SIG-M5 treated with dmso at 0.1 percent for 504 hours (cell line): Measurements from ENCODE around the gene SIRPG.
"Not testable (repeated sequence)": the region's sequence is repeated elsewhere in the genome, so short reads cannot be mapped to it uniquely, and the experiment has no call there.

ENCODE experiments used
- DNase-seq: peaks from one replicate; lab custom pipeline; 2025; ENCODE audit not compliant: unreplicated experiment; lab: John Stamatoyannopoulos, UW

The SIRPG gene

DNA sequence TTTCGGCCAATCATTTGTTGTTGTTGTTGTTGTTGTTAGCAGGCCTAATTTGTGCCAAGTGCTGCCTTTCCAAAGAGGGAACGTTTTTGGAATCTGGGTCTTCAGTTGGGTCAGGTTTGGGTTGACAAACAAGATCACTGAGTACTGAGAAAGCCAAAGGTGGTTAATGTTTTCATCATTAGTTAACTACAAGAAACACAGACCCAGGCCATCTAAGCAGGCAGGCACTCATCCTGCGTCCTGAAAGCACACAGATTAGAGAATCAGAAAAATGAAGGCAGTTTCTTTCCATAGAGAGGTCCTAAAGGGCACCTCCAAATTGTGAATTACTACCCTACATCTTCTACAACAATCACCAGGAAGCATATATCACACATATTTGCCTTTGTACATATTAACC is 15.1 kb upstream of the SIRPG start:
- DNase-seq = no peak

DNA sequence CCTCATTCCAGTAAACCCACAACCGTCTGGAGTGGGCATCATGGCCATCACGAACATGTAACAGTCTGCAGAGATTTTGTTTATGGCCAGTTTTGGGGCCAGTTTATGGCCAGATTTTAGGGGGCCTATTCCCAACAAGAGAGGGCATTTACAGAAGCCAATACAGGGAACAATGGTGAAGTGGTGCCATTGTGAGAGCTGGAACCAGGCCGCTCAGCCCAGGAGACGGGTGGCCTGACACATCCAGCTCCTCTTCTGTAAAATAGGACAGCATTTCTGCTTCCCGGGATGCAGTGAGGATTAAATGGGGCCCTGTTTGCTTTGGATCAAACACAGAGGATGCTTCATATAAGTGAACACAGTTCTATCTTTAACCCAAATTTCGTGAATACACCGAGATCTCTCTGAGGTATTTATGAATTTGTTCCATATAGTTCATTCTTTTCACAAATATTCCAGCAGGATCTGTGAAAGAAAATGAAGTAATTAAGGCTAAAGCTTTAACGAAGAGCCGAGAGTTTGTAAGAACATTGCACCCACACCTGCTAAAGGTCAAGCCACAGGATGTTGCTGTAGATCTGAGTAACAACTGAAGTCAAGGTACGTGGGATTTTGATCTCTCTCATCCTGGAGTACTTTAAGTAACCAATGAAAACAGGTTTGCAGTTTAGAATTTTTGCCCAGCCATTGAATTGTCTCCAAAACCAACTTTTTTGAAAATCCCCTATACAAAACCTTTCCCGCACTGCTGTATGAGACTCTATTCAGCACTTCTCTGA is 14.5 kb upstream of the SIRPG start:
- no peak for DNase-seq

DNA sequence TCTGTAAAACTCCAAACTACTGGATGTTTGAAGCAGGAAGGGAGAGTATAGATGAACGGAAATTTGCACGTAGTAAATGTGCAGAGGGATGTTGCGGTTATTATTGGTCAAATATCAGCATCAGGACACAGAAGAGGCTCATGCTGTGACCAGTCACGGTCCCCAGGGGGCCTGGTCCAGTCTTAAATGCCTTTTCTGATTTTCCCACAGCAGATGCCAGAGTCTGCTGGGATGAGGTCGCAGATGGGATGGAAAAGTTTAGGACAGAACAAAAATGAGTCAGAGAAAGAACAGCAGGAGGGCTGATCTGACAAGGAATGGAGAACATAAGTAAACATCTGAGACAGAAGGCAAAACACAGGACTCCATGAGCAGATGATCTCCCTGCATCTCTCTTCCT is 11.7 kb upstream of the SIRPG start:
- no peak for DNase-seq

- no peak for DNase-seq
Measured at GRCh38 chr20:1667502-1668085, 10.0 kb upstream of the SIRPG start.

DNA sequence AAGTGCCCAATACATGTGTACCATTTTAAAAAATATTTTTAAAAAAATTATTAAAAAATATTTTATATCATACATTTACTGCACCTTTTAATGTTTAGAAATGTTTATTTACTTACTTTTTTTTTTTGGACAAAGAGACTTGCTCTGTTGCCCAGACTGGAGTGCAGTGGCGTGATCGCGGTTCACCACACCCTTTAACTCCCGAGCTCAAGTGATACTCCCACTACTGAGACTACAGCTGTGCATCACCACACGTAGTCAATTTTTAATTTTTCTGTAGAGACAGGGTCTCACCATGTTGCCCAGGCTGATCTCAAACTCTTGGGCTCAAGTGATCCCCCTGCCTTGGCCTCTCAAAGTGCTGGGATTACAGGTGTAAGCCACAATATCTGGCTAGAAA is 9.2 kb upstream of the SIRPG start:
- no peak for DNase-seq

- DNase-seq = no peak
Measured at GRCh38 chr20:1665345-1665744, 7.8 kb upstream of the SIRPG start.

DNA sequence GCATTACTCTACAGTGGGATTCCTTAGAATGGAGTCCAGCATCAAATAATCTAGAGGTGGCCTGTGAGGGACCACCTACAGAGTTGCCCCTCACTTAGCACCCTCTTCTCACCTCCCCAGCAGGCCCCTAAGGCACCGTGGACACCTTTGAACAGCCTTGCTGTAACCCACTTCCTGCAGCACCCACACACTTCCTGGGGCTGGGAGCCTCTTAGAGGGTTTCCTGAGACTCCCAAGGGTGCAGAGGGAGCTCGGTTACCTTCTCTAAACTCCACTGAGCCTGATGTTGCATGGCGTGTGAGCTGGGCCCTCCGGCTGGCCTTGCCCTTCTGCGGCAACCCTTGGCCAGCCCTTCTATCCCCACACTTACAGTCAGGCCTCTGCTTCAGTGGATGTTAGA is 7.3 kb upstream of the SIRPG start:
- DNase-seq = no peak

- peak; percentile 39 for DNase-seq
Measured at GRCh38 chr20:1663917-1664316, 6.3 kb upstream of the SIRPG start.

GRCh38 chr20:1661542-1662299 is 4.1 kb upstream of the SIRPG start:
- no peak for DNase-seq

DNA sequence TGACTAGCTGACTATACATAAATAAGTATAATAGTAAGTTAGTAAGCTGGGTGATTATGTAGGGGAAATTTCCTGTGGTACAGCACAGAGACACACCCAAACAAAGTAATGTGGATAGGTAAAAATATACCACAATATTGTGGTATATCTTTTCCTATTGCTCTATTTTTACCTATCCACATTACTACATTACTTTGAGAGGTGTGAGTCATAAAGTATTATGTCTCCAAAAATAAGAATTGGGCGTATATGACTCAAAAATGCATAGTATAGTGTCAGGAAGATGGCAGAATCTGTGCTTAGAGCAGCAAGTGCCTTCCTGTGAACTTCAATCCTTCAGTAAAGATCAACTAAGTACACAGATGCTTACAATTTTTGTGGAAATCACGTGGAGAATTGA is 2.7 kb upstream of the SIRPG start:
- DNase-seq = no peak

DNA sequence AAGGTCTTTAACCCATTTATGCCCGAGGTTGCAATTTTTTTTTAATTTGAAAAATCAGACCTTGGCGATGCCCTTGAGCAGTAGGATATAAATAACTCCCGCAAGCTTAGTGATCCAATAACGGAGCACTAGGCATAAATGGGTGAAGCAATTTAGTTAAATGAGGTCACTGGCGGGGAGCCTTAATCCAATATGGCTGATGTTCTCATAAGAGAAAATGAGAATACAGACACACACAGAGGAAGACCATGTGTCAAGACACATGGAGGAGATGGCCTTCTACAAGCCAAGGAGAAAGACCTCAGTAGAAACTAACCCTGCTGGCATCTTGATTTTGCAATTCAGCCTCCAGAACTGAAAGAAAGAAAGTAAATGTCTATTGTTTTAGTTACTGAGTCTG is 735 bp downstream of the SIRPG start:
- no peak for DNase-seq

DNA sequence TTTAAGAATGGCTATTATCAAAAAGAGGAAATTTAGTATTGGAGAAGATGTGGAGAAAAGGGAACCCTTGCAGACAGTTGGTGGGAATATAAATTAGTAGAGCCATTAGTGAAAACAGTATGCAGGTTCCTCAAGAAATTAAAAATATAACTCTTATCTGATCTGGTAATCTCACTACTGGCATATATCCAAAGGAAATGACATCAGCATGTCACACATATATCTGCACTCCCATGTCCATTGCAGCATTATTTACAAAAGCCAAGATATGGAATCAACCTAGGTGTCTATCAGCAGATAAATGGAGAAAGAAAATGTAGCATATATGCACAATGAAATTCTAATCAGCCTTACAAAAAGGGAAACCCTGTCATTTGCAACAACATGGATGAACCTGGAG is 2.6 kb downstream of the SIRPG start:
- DNase-seq = no peak

DNA sequence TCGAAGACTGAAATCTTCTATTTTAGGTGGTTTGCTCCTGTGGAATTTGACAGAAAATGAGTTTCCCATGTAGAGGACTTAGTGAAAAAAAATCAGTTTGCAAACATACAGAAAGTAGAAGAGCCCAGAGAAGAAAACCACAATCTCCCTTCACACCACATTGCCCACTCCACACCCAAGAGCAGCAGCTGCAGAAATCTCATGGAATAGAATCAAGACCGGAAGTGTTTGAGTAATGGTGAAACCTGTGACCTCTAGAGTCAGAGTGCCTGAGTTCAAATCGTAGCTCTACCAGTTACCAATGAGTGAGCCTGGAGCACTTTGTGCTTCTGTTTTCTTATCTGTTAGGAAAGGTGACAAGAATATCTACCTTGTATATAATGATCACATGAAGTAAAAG is 4.6 kb downstream of the SIRPG start:
- DNase-seq = no peak

DNA sequence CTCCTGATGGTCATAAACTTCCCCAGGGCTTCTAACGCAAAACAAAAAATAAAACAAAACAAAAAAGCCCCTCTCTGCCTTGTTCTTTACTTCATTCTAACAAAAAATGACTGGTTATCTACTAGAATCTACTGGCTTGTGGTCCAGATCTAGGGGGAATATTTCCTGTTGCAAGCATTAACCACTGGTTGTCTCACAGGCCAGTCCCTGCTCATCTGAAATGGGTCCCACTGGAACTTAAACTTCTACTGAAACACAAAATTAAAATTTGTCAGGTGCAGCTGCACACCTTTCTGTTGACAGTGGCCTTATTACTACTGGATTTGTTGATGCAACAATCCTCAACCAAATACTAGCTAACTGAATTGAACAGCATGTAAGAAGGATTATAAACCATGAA is 5.5 kb downstream of the SIRPG start:
- DNase-seq = no peak

- DNase-seq = no peak
Measured at GRCh38 chr20:1651268-1652058, 6.1 kb downstream of the SIRPG start.

DNA sequence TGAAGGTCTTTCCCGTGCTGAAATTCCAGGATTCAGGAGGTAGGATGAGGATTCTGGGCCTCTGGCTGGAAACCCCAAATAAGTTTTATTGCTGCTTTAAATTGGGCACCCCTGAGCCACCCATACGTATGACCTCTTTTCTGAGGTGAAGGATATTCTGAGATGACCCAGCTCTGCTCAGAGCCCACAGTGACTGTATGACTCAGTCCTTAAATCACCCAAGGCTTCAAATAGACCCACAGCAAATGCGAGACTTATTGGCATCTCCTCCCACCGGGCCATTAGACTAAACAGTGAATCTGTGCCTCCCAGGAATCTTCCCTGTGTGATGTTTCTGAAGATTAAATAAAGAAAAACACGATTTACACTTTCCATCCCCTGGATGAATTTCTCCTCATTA is 9.5 kb downstream of the SIRPG start:
- no peak for DNase-seq

- DNase-seq = no peak
Measured at GRCh38 chr20:1646975-1647431, 10.6 kb downstream of the SIRPG start.

DNA sequence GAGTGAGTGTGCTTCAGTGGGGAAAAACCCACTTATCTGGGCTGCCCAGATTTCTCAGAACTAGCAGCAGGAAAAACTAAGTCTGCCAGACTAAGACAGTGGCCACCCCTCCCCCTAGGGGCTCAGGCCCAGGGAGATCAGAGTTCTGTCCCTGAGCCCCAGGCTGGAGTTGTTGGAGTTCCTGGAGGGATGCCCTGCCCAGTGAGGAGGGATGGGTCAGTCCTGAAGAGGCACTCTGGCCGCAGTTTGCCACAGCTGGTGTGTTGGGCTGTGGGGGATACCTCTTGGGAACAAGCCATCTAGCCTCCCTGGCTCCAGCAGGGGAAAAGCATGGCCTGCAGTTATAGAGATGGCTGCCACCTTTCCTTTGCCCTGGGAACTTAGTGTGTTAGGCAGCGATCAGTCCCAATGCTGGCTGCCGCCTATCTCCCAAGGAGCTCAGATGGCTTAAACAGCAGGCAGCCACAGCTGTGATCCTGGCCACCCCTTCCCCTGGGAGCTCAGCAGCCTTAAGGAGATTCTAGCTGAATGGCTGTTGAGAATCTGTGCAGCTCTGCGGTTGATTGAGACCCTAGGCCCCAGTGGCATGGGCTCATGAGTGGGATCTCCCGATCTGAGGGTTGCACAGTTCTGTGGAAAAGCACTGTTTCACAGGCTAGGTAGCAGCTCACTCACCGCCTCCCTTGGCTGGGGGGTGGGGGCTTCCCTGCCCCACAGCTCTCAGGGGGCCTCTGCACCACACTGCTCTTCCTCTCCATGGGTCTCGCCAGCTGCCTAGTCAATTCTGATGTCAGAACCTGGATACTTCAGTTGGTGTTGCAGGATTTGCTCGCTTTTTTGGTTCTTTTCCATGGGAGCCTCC is 13.2 kb downstream of the SIRPG start:
- DNase-seq = no peak

DNA sequence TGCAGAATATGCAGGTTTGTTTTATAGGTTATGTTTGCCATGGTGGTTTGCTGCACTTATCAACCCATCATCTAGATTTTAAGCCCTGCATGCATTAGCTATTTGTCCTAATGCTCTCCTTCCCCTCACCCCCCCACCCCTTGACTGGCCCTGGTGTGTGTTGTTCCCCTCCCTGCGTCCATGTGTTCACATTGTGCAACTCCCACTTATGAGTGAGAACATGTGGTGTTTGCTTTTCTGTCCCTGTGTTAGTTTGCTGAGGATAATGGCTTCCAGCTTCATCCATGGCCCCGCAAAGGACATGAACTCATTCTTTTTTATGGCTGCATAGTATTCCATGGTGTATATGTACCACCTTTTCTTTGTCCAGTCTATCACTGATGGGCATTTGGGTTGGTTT is 18.9 kb downstream of the SIRPG start:
- DNase-seq = not testable (repeated sequence)

GRCh38 chr20:1637755-1638154 is 19.8 kb downstream of the SIRPG start:
- DNase-seq = no peak
